B cell (primary cell): ENCODE measurements around the gene ARHGAP32. TPM values are rescaled to one million over a fixed set of nuclear protein-coding genes. Genes with fewer than 3 reads are reported as not detected.

Experiments
- ATAC-seq: fragments of 200-7000 bp; cut with Tn5 transposase; one replicate; pipeline ENCODE4 v1.10.0; 2021; ENCODE audit warnings: low read depth, mild to moderate bottlenecking, moderate number of reproducible peaks, moderate library complexity
- CTCF ChIA-PET: fragments of 350-600 bp; sonication (Branson Sonifier 250); formaldehyde crosslinking; loops from one replicate; lab custom pipeline; 2021; ENCODE audit warnings: antibody characterized with exemption, inconsistent platforms; lab: Charles Lee
- POLR2A ChIA-PET: fragments of 350-600 bp; sonication (Branson Sonifier 250); formaldehyde crosslinking; loops from one replicate; lab custom pipeline; 2021; ENCODE audit warnings: antibody characterized with exemption; lab: Charles Lee
- DNase-seq: peaks from one replicate; pipeline ENCODE4 v3.0.0; 2013
- H2AFZ ChIP-seq: 2 replicates; pipeline ENCODE4 v1.6.1; 2012; ENCODE audit warnings: mild to moderate bottlenecking, low read depth, low read length; ENCODE audit not compliant: insufficient read depth, poor library complexity, severe bottlenecking
- H3K27ac ChIP-seq, 2 donors: 1 replicate in 1 of 2; 2 replicates in 1 of 2; pipeline ENCODE4 v1.5.1; 2012 to 2013; ENCODE audit warnings: low read length in 2 of 2, mild to moderate bottlenecking in 2 of 2, moderate library complexity in 1 of 2
- H3K27me3 ChIP-seq, 4 experiments: fragments of 200-600 bp in 1 of 4; sonication (generic) in 1 of 4; replicated peaks in 1 of 4; 1 replicate in 2 of 4; 2 replicates in 2 of 4; pipeline versions ENCODE4 v1.6.1 to v1.7.0; 2013 to 2016; ENCODE audit warnings: low read length in 3 of 4, mild to moderate bottlenecking in 2 of 4, mixed read lengths in 1 of 4, moderate library complexity in 1 of 4; ENCODE audit not compliant: insufficient read depth in 4 of 4, control insufficient read depth in 3 of 4; ENCODE audit errors: control extremely low read depth in 1 of 4
- H3K36me3 ChIP-seq, 2 experiments: replicated peaks in 1 of 2; 1 replicate in 1 of 2; 2 replicates in 1 of 2; pipeline versions ENCODE4 v1.6.1 to v1.7.1; 2013; ENCODE audit warnings: low read length in 1 of 2; ENCODE audit not compliant: insufficient read depth in 2 of 2, control insufficient read depth in 1 of 2; ENCODE audit errors: control extremely low read depth in 1 of 2, extremely low read depth in 1 of 2
- H3K4me1 ChIP-seq, 2 donors: fragments of 200-600 bp in 1 of 2; sonication (generic) in 1 of 2; 1 replicate in 1 of 2; 2 replicates in 1 of 2; pipeline versions ENCODE4 v1.5.1 to v1.6.1; 2013 to 2017; ENCODE audit warnings: low read length in 2 of 2; ENCODE audit not compliant: control insufficient read depth in 2 of 2, insufficient read depth in 2 of 2
- H3K4me2 ChIP-seq: replicated peaks from 2 replicates; pipeline ENCODE3; 2012; ENCODE audit warnings: mild to moderate bottlenecking, low read depth, low read length; ENCODE audit not compliant: poor library complexity, severe bottlenecking
- H3K4me3 ChIP-seq, 5 experiments: fragments of 200-600 bp in 1 of 5; sonication (generic) in 1 of 5; 1 replicate in 3 of 5; 2 replicates in 2 of 5; pipeline versions ENCODE4 v1.5.1 to v1.7.0; 2011 to 2016; ENCODE audit warnings: low read length in 4 of 5, mild to moderate bottlenecking in 4 of 5, low read depth in 2 of 5, control low read depth in 1 of 5, moderate library complexity in 1 of 5; ENCODE audit not compliant: insufficient read depth in 1 of 5; ENCODE audit errors: control extremely low read depth in 1 of 5, extremely low read depth in 1 of 5
- H3K79me2 ChIP-seq: fragments of 200-600 bp; sonication (generic); one replicate; pipeline ENCODE4 v1.6.0; 2016; ENCODE audit warnings: low read length; ENCODE audit not compliant: control insufficient read depth, insufficient read depth
- H3K9ac ChIP-seq: fragments of 200-600 bp; sonication (generic); 2 replicates; pipeline ENCODE4 v1.6.1; 2017; ENCODE audit warnings: mild to moderate bottlenecking, low read length, moderate library complexity
- H3K9me3 ChIP-seq, 3 donors: one replicate each; pipeline versions ENCODE4 v1.6.1 to v1.7.1; 2013; ENCODE audit warnings: low read length in 2 of 3; ENCODE audit not compliant: control insufficient read depth in 2 of 3, insufficient read depth in 1 of 3; ENCODE audit errors: control extremely low read depth in 1 of 3
- H4K20me1 ChIP-seq: 2 replicates; pipeline ENCODE4 v1.6.0; 2012; ENCODE audit warnings: mild to moderate bottlenecking, low read length; ENCODE audit not compliant: insufficient read depth, control insufficient read depth, poor library complexity, severe bottlenecking
- H3K27ac Mint-ChIP-seq: one replicate; pipeline ENCODE4 v1.8.0; 2021; ENCODE audit warnings: mixed read lengths
- H3K27me3 Mint-ChIP-seq: one replicate; pipeline ENCODE4 v1.8.0; 2021; ENCODE audit warnings: mixed read lengths
- H3K4me1 Mint-ChIP-seq: one replicate; pipeline ENCODE4 v1.8.0; 2021; ENCODE audit warnings: mixed read lengths
- H3K4me3 Mint-ChIP-seq: one replicate; pipeline ENCODE4 v1.8.0; 2021; ENCODE audit warnings: mixed read lengths
- H3K9me3 Mint-ChIP-seq: one replicate; pipeline ENCODE4 v1.8.0; 2022; ENCODE audit warnings: mixed read lengths; ENCODE audit not compliant: insufficient read depth
- EZH2 ChIP-seq: IDR thresholded peaks from 2 replicates; pipeline ENCODE4 v1.6.1; 2012; ENCODE audit warnings: borderline replicate concordance, low read depth, mild to moderate bottlenecking, moderate library complexity, low read length; ENCODE audit not compliant: insufficient read depth, poor library complexity, severe bottlenecking
- WGBS: methylation state at CpG from one replicate; pipeline ENCODE4 v1.1.5; 2013; ENCODE audit warnings: missing lambda C conversion rate; ENCODE audit not compliant: insufficient coverage; 5-methylcytosine and 5-hydroxymethylcytosine counted together
- intact Hi-C: fragments of 100-400 bp; cut with micrococcal nuclease; formaldehyde crosslinking; loops from one replicate; pipeline ENCODE4 v1.10.0; 2022
- polyA plus RNA-seq: library from polyadenylated mRNA; depleted of rRNA; stranded (reverse); fragments of >200 nt; gene quantifications from 2 replicates; pipeline ENCODE4 v1.2.3, GENCODE V29; 2012
- total RNA-seq, 2 donors: library from RNA; stranded (reverse); fragments of 120-200 nt in 1 of 2; gene quantifications; 1 replicate in 1 of 2; 2 replicates in 1 of 2; pipeline versions ENCODE4 v1.2.3 to v1.2.4, GENCODE V29; 2013 to 2022
- TF ChIP-seq, protein P1 (sequence below): fragments of 200-600 bp; IDR thresholded peaks from one replicate; pipeline ENCODE4 v1.8.0; 2022; ENCODE audit warnings: antibody characterized with exemption, mild to moderate bottlenecking

The ARHGAP32 gene
- total and polyA plus RNA-seq, 2 donors (not counting 1 experiment from before 2014, with no cell fraction given) = 4.4 to 10.6 TPM

DNA sequence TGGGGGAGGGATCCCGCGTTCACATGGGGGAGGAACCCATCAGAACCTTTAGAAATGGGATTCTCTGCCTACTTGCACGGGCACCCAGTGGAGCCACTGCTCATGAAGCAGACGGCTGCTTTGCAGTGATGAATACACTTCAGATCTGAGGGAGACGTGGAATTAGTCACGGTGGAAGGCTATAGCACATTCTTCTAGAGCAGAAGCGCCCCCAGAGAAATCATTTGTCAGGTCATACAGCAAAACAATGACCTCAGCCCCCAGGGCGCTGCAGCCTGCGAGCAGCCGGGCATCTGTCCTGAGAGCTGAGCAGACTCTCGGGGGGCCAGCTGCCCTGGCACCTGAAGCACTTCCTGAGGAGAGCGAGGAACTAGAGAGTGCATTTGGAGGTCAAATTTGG, 262.1 kb downstream of the ARHGAP32 start:
- intact Hi-C loops = no loop called here
- no peak overlapping the region for H3K4me3 ChIP-seq
- 90% methylated on average over 11 of the region's 12 CpGs for WGBS
- no peak overlapping the region for H3K4me2 ChIP-seq
- Mint-ChIP-seq H3K9me3 (no peaks in the 10 kb centered on the region), H3K4me3 (no peak overlapping the region), H3K27me3 (peaks cover 18% of the 10 kb centered on the region), H3K4me1 (peaks cover 15% of the 10 kb centered on the region), H3K27ac (peak overlapping the region; percentile 20)
- DNase-seq (no peak), ATAC-seq (no peak)
- no peaks in the 10 kb centered on the region for H4K20me1 ChIP-seq
- no peaks in the 10 kb centered on the region for H3K79me2 ChIP-seq
- H3K36me3 ChIP-seq = no peaks in the 10 kb centered on the region
- TF ChIP-seq EZH2 = no peak
- TF ChIP-seq, protein P1, sequence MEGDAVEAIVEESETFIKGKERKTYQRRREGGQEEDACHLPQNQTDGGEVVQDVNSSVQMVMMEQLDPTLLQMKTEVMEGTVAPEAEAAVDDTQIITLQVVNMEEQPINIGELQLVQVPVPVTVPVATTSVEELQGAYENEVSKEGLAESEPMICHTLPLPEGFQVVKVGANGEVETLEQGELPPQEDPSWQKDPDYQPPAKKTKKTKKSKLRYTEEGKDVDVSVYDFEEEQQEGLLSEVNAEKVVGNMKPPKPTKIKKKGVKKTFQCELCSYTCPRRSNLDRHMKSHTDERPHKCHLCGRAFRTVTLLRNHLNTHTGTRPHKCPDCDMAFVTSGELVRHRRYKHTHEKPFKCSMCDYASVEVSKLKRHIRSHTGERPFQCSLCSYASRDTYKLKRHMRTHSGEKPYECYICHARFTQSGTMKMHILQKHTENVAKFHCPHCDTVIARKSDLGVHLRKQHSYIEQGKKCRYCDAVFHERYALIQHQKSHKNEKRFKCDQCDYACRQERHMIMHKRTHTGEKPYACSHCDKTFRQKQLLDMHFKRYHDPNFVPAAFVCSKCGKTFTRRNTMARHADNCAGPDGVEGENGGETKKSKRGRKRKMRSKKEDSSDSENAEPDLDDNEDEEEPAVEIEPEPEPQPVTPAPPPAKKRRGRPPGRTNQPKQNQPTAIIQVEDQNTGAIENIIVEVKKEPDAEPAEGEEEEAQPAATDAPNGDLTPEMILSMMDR = no peak
- peaks cover 7 to 11% of the 10 kb centered on the region in 2 donors for H3K4me1 ChIP-seq
- H3K27me3 ChIP-seq = peaks cover 0 to 18% (median 0%) of the 10 kb centered on the region in 4 experiments
- ChIA-PET POLR2A (no interaction called here), CTCF (interaction anchor here (1.1 to 1.3 kb wide), 2 partner anchors 26 to 45 kb away, joined by 3 to 4 read pairs; no protein-coding TSS in a partner anchor)
- H3K27ac ChIP-seq = no peak overlapping the region
- no peak overlapping the region for H2AFZ ChIP-seq
- no peak overlapping the region for H3K9ac ChIP-seq
- H3K9me3 ChIP-seq = peaks cover 0 to 16% (median 0%) of the 10 kb centered on the region in 3 donors

- H3K27ac Mint-ChIP-seq = no peak overlapping the region
- ATAC-seq (no peak), DNase-seq (no peak)
- ChIA-PET POLR2A (interaction anchor here (0.6 kb wide), 1 partner anchor 401 kb away, joined by 4 read pairs; no protein-coding TSS in a partner anchor), CTCF (interaction anchor here (1.1 to 1.3 kb wide), 3 partner anchors 25 to 44 kb away, joined by 3 to 4 read pairs (median 4); no protein-coding TSS in a partner anchor)
- H3K9me3 Mint-ChIP-seq = no peaks in the 10 kb centered on the region
- H3K4me3 Mint-ChIP-seq = no peak overlapping the region
- TF ChIP-seq, protein P1 = no peak
- no peak for TF ChIP-seq EZH2
- Histone ChIP-seq H4K20me1 (no peaks in the 10 kb centered on the region), H3K27me3 (peaks cover 0 to 21% (median 0%) of the 10 kb centered on the region in 4 experiments), H3K9ac (no peak overlapping the region), H2AFZ (no peak overlapping the region), H3K27ac (no peak overlapping the region), H3K36me3 (no peaks in the 10 kb centered on the region), H3K4me2 (no peak overlapping the region), H3K9me3 (peaks cover 0 to 16% (median 0%) of the 10 kb centered on the region in 3 donors), H3K4me1 (peaks cover 7 to 11% of the 10 kb centered on the region in 2 donors), H3K79me2 (no peaks in the 10 kb centered on the region), H3K4me3 (no peak overlapping the region)
- peaks cover 18% of the 10 kb centered on the region for H3K27me3 Mint-ChIP-seq
- intact Hi-C loops = no loop called here
- WGBS = 82% methylated on average over 5 of the region's 5 CpGs
- H3K4me1 Mint-ChIP-seq = peaks cover 15% of the 10 kb centered on the region
Measured at GRCh38 chr11:128929468-128929867, 262.7 kb downstream of the ARHGAP32 start.
